ENCODE data around the gene SEC22A.

The SEC22A gene

GRCh38 chr3:123307064-123307463 lies 105.3 kb downstream of the SEC22A start:
- DNase-seq (ENCODE audit: low spot score) = no peak

DNA sequence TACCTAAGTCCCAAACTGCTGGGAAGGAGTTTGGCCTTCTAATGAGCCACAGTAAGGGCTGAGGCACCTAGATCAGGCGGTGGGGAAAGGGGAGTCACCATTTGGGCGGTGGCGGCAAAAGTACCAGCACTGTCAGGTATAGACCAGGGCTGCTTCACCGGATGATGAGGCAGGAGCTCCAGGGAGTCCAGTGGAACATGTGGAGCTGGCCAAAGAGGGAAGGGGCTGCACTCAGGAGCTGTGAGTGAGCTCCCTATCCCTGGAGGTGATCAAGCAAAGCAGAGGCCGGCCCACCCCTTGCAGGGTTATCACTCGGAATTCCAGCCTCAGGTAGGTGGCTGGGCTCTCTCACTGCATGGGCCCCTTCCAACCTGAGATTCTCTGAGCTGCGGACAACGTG lies 108.4 kb downstream of the SEC22A start:
- DNase-seq (ENCODE audit: low spot score) = no peak

- no peak for DNase-seq (ENCODE audit: low spot score)
Observed at GRCh38 chr3:123310741-123311140, 109.0 kb downstream of the SEC22A start.

GRCh38 chr3:123311201-123311600 lies 109.5 kb downstream of the SEC22A start:
- DNase-seq (ENCODE audit: low spot score) = no peak

- no peak for DNase-seq (ENCODE audit: low spot score)
Observed at GRCh38 chr3:123312331-123313265, 110.9 kb downstream of the SEC22A start.

DNA sequence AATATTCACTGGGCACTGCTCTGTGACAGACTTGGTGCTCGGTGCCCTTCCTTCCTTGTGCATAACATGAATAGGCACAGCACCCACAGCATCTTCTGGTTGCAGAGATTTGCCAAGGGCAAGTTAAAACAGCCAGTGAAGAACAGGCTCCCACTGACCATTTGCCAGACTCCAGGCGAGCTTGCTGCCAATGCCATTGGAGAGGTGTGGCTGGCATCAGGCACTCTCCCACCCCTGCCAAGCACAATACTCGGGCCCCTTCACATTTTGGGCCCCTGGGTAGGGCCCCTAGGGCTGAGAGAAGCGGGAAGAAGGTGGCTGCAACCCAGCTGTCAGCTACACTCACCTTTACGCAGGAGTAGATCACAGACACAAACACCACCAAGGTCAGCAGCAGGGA lies 112.1 kb downstream of the SEC22A start:
- no peak for DNase-seq (ENCODE audit: low spot score)

GRCh38 chr3:123314359-123315270 lies 112.9 kb downstream of the SEC22A start:
- DNase-seq (ENCODE audit: low spot score) = no peak

GRCh38 chr3:123315271-123315595 lies 113.5 kb downstream of the SEC22A start:
- DNase-seq (ENCODE audit: low spot score) = no peak

- DNase-seq (ENCODE audit: low spot score) = no peak
Observed at GRCh38 chr3:123317716-123318115, 116.0 kb downstream of the SEC22A start.

DNA sequence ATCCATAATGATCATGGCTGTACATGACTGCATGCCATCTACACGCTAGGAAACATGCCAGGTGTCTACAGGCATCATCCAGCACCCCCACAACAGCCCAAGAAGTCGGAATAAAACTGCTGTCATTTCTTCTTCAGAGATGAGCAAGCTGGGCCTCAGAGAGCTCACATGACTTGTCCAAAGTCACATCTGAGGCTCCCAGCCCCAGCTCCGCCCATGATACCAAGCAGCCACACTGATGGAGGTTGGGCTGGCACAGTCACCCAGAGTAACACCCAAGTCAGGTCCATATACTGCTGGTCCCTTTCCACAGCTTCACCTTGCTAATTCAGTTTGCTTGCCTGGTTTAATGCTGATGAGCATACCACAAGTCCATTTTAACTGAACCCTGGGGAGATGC lies 116.6 kb downstream of the SEC22A start:
- no peak for DNase-seq (ENCODE audit: low spot score)

- DNase-seq (ENCODE audit: low spot score) = no peak
Observed at GRCh38 chr3:123319760-123320159, 118.0 kb downstream of the SEC22A start.

DNA sequence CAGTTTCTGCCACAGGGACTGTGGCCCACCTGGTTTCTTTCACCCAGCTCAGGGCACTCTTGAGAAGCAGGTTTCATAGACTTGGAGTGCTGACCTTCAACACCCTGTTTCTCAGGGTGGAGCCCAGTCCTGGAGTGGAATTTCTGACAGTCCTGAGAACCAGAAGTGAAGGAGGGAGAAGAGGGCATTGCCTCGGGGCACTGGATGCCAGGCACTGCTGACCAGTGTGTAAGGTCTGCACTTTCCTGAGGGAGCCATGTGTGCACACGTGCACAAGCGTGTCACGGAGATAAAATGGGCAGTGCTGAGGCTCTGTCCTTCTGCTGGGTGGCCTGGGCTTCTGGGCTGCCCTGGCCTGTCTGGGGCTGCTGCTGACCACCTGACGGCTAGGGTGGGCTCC lies 118.5 kb downstream of the SEC22A start:
- DNase-seq (ENCODE audit: low spot score) = no peak

GRCh38 chr3:123321806-123322205 lies 120.1 kb downstream of the SEC22A start:
- no peak for DNase-seq (ENCODE audit: low spot score)

- no peak for DNase-seq (ENCODE audit: low spot score)
Observed at GRCh38 chr3:123322866-123323265, 121.1 kb downstream of the SEC22A start.
